Activated CD4-positive, alpha-beta T cell treated with anti-CD3 and anti-CD28 coated beads, Interleukin-2, amount 10 ng/mL, durations not matched to agents 7 days and 5 days (primary cell): Measurements from ENCODE around the gene STRBP. TPM values are rescaled to one million over a fixed set of nuclear protein-coding genes. Genes with fewer than 3 reads are reported as not detected.

Source experiments
- CTCF ChIA-PET: fragments of 350-600 bp; sonication (Branson Sonifier 250); formaldehyde crosslinking; loops from one replicate; lab custom pipeline; 2021; ENCODE audit warnings: antibody characterized with exemption; lab: Charles Lee
- POLR2A ChIA-PET: fragments of 350-600 bp; sonication (Branson Sonifier 250); formaldehyde crosslinking; loops from one replicate; lab custom pipeline; 2021; ENCODE audit warnings: antibody characterized with exemption; lab: Charles Lee
- DNase-seq: peaks from one replicate; pipeline ENCODE4 v3.0.0-alpha.2; 2020
- H3K27ac Mint-ChIP-seq: one replicate; pipeline ENCODE4 v1.8.0; 2021; ENCODE audit warnings: mild to moderate bottlenecking, moderate library complexity, mixed read lengths
- H3K27me3 Mint-ChIP-seq: one replicate; pipeline ENCODE4 v1.8.0; 2021; ENCODE audit warnings: mixed read lengths
- H3K36me3 Mint-ChIP-seq: one replicate; pipeline ENCODE4 v1.8.0; 2021; ENCODE audit warnings: low read depth, mixed read lengths
- H3K4me1 Mint-ChIP-seq: one replicate; pipeline ENCODE4 v1.8.0; 2021; ENCODE audit warnings: mixed read lengths
- H3K4me3 Mint-ChIP-seq: one replicate; pipeline ENCODE4 v1.8.0; 2021; ENCODE audit warnings: mild to moderate bottlenecking, moderate library complexity, mixed read lengths
- H3K9me3 Mint-ChIP-seq: one replicate; pipeline ENCODE4 v1.8.0; 2021; ENCODE audit warnings: mixed read lengths
- total RNA-seq, 2 experiments: library from RNA; stranded (reverse); gene quantifications; one replicate each; pipeline ENCODE4 v1.2.3, GENCODE V29; 2021

The STRBP gene
- total RNA-seq, 2 experiments from 2014 or later: 16.8 to 20.1 TPM

DNA sequence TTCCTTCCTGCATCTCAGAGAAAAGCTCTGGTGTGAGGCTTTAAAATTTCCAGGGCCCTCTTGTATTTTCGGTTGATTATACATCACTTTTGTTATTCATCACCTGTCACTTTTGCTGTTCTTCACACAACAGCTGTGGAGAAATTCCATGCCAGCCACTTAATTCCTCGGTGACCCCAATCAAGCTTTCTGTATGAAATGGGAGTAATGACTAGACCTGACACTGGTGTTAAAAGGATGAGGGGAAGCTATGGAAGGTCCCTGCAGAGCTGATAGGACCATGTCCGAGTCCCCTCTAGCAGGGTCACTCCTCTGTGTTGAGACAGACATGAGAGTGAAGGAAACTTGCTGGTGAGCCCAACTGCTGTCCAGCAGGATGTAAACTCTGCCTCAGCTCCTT lies 175.2 kb downstream of the STRBP start:
- Mint-ChIP-seq H3K27me3 (no peaks in the 10 kb centered on the region), H3K27ac (no peak overlapping the region), H3K4me3 (no peak overlapping the region), H3K4me1 (no peaks in the 10 kb centered on the region), H3K9me3 (no peaks in the 10 kb centered on the region), H3K36me3 (peaks cover 14% of the 10 kb centered on the region)
- no peak for DNase-seq
- CTCF ChIA-PET: interaction anchor here (1.2 to 2.0 kb wide), 4 partner anchors 9 to 13 kb away, joined by 3 to 8 read pairs (median 4); no protein-coding TSS in a partner anchor
- POLR2A ChIA-PET: interaction anchor here (0.6 kb wide), 1 partner anchor 86 kb away, joined by 4 read pairs; no protein-coding TSS in a partner anchor

DNA sequence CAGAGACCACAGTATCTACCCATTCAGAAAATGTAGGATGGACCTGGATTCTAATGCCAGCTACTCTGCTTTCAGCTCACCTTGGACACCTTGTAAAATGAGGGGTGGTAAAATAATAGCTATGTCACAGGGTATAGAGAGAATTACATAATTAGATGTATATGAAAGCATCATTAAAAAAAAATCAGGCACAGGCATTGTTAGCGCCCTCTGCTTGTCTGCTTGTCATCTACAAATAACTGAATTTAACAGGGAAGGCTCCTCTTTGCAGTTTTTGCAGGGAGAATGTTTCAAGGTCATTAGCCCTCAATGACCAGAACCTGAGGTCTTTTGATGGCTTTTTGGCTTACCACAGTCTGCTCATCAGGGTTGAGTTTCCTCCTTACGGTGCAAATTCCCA lies 176.9 kb downstream of the STRBP start:
- CTCF ChIA-PET: interaction anchor here (1.8 kb wide), 1 partner anchor 10 kb away, joined by 5 read pairs; no protein-coding TSS in a partner anchor
- peaks cover 13% of the 10 kb centered on the region for H3K36me3 Mint-ChIP-seq

DNA sequence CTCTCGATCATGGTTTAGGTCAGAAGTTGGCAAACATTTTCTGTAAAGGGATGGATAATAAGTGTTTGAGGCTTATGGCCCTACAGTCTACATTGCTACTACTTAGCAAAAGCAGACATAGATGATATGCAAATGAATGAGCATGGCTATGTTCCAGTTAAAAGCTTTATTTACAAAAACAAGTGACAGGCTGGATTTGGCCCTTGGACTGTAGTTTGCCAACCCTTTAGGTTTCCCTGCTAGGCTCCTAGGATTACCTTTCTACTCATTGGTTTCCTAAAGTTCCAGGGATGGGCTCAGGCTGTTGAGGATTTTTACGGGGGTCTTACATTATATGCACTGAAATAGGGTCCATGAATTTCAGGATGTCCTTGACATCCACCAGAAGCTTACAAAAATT lies 177.4 kb downstream of the STRBP start:
- no peaks in the 10 kb centered on the region for H3K9me3 Mint-ChIP-seq
- H3K36me3 Mint-ChIP-seq: peaks cover 13% of the 10 kb centered on the region
- CTCF ChIA-PET: interaction anchor here (1.8 kb wide), 1 partner anchor 11 kb away, joined by 5 read pairs; no protein-coding TSS in a partner anchor
- no peaks in the 10 kb centered on the region for H3K27me3 Mint-ChIP-seq
- no peak overlapping the region for H3K27ac Mint-ChIP-seq
- no peaks in the 10 kb centered on the region for H3K4me1 Mint-ChIP-seq
- H3K4me3 Mint-ChIP-seq: no peak overlapping the region
- no peak for DNase-seq
- POLR2A ChIA-PET: no interaction called here

More for the DNA sequence above, 176.9 kb downstream of the STRBP start:
- Mint-ChIP-seq H3K4me1 (no peaks in the 10 kb centered on the region), H3K4me3 (no peak overlapping the region), H3K27me3 (no peaks in the 10 kb centered on the region), H3K27ac (no peak overlapping the region), H3K9me3 (no peaks in the 10 kb centered on the region)
- no peak for DNase-seq
- POLR2A ChIA-PET: no interaction called here

DNA sequence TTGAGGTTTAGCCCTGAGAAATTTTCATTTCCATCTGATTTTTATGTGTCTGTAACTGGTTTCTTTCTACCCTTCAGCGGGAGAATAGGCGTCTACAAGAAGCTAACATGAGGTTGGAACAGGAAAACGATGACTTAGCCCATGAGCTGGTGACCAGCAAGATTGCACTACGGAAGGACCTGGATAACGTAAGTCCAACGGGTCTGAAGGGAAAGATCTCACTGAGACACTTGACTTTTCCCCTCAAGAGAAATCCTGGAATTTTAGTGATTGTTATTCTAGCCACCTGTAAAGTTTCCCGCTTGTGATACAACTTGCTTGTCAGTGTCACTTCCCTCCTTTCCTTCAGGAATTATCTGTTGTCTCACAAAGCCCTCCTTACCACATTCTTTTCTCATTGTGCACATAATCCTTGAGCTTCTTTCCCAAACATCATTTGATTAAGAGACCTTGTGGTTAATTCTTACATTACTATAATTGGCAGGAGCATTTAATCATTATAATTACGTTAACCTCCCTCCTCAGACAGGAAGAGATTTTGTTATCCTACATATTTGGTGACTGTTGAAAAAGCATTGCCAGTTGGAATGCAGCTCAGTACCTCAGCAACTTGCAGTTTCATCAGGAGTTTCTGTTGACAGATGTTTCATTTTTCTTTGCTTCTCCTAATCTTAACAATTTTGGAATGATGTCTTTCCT lies 178.0 kb downstream of the STRBP start:
- Mint-ChIP-seq H3K27me3 (no peaks in the 10 kb centered on the region), H3K4me1 (no peaks in the 10 kb centered on the region), H3K36me3 (peaks cover 13% of the 10 kb centered on the region), H3K27ac (no peak overlapping the region), H3K4me3 (no peak overlapping the region), H3K9me3 (no peaks in the 10 kb centered on the region)
- no peak for DNase-seq
- CTCF ChIA-PET: interaction anchor here (1.8 kb wide), 1 partner anchor 11 kb away, joined by 5 read pairs; no protein-coding TSS in a partner anchor
- POLR2A ChIA-PET: interaction anchor here (0.6 kb wide), 1 partner anchor 43 kb away, joined by 3 read pairs; no protein-coding TSS in a partner anchor

DNA sequence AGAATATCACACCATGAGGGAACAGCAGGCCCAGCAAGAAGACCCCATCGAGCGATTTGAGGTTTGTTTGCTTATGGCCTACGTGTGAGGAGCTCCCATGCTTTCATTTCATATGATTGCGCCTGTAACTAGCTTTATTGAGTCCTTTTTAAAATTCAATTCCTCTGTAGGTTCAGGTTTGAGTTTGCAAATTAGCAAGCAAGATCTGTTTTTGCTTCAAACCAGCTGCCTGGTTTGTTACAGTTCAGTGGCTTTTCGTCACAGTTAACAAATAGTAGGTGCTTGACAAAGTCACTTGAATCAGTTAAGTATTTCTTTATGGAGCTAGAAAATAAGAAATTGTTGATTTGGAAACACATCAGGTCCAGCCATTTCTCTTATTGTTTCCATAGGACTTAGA lies 178.6 kb downstream of the STRBP start:
- H3K4me3 Mint-ChIP-seq: no peak overlapping the region
- POLR2A ChIA-PET: interaction anchor here (0.6 kb wide), 1 partner anchor 42 kb away, joined by 3 read pairs; no protein-coding TSS in a partner anchor
- H3K36me3 Mint-ChIP-seq: peaks cover 11% of the 10 kb centered on the region
- H3K4me1 Mint-ChIP-seq: no peaks in the 10 kb centered on the region
- H3K27ac Mint-ChIP-seq: no peak overlapping the region
- no peak for DNase-seq
- CTCF ChIA-PET: interaction anchor here (1.8 kb wide), 1 partner anchor 12 kb away, joined by 5 read pairs; no protein-coding TSS in a partner anchor
- no peaks in the 10 kb centered on the region for H3K27me3 Mint-ChIP-seq
- H3K9me3 Mint-ChIP-seq: no peaks in the 10 kb centered on the region

DNA sequence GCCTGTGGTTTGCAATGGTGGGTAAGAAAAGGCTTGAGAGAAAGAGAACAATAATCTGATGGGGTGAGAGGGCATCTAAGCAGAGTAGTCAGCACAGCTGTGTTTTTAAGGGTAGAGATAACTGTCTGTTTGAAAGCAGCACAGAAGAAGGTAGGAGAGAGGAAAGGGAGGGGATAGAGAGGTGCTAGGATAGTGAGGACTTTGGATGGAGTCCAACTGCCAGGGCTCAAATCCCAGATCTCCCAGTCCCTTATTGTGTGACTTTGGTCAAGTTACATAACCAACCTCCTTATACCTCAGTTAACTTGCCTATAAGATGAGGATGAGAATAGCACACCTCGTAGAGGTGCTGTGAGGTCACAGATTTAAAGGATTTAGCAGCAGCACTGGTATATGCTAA lies 179.3 kb downstream of the STRBP start:
- Mint-ChIP-seq H3K4me3 (no peak overlapping the region), H3K9me3 (no peaks in the 10 kb centered on the region), H3K36me3 (peaks cover 11% of the 10 kb centered on the region), H3K27ac (no peak overlapping the region), H3K27me3 (no peaks in the 10 kb centered on the region), H3K4me1 (no peaks in the 10 kb centered on the region)
- CTCF ChIA-PET: no interaction called here
- POLR2A ChIA-PET: no interaction called here
- DNase-seq: no peak

DNA sequence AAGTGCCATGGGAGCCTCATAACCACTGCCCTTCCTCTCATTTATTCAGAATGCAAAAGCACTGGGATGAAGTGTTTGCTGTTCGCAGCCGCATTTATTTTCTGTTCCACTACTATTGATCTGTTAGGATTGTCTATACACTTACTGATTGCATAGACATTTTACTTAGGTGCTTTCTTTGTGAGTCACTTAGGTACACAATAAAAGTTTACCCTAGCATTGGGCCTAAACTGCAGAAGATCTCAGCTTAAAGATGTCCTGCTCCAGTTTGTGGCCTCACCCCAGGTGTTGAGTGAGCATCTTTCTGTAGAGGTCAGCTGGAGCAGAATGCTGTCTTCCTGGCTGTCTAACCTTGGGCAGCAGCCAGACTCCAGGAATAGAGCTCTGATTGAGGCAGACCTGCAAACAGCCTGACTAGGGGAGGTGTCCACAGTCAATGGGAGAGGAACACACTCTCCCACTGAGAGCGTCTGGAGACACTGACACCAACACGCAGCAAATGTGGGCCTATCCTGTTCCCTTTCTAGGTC lies 181.0 kb downstream of the STRBP start:
- POLR2A ChIA-PET: no interaction called here
- Mint-ChIP-seq H3K4me1 (no peaks in the 10 kb centered on the region), H3K27me3 (no peaks in the 10 kb centered on the region), H3K27ac (no peak overlapping the region), H3K4me3 (no peak overlapping the region), H3K9me3 (no peaks in the 10 kb centered on the region), H3K36me3 (peaks cover 7% of the 10 kb centered on the region)
- CTCF ChIA-PET: interaction anchor here (0.6 kb wide), 1 partner anchor 1106 kb away, joined by 3 read pairs; no protein-coding TSS in a partner anchor
- no peak for DNase-seq

DNA sequence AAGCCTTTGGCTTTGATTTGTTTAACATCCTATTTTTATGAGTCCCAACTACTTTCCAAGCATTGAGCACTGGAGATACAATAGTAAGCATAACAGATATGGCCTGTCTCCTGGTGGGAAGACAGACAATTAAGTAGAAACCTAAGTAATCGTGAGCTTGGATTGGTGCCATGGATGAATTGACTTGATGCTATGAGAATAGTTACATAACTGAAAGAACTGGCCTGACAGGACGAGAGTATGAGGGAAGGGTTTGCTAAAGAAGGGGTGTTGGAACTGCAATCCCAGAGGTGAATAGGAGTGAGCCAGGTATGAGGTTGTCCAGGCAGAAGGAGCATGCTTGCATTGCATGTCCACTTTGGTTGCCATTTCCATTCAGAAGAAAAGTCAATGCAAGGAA lies 182.5 kb downstream of the STRBP start:
- POLR2A ChIA-PET: no interaction called here
- Mint-ChIP-seq H3K27me3 (no peaks in the 10 kb centered on the region), H3K4me3 (no peak overlapping the region), H3K4me1 (peaks cover 1% of the 10 kb centered on the region), H3K36me3 (peaks cover 10% of the 10 kb centered on the region), H3K9me3 (no peaks in the 10 kb centered on the region), H3K27ac (no peak overlapping the region)
- no peak for DNase-seq
- CTCF ChIA-PET: no interaction called here

DNA sequence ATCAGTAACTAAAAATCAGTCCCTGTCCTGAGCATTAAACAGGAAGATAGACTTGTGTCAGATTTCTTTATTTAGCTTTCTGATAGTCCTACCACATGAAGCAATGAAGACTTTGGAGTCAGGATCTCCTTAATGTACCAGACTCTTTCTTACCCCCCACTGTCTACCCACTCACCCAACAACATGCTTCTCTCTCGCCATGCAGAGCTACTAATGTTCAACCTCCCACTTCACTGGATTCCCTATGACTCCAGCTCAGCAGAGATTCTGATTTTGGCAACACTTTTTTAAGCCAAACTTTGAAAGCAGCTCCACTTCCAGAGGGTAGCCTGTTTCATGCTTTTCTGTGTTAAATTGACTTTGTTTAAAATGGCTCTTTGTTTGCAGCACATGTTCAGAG lies 184.1 kb downstream of the STRBP start:
- H3K36me3 Mint-ChIP-seq: peaks cover 8% of the 10 kb centered on the region
- no peak for DNase-seq
- H3K9me3 Mint-ChIP-seq: no peaks in the 10 kb centered on the region
- POLR2A ChIA-PET: no interaction called here
- no peaks in the 10 kb centered on the region for H3K27me3 Mint-ChIP-seq
- peaks cover 4% of the 10 kb centered on the region for H3K4me1 Mint-ChIP-seq
- no peak overlapping the region for H3K4me3 Mint-ChIP-seq
- CTCF ChIA-PET: interaction anchor here (1.0 to 1.7 kb wide), 4 partner anchors 9 to 270 kb away, joined by 3 to 6 read pairs (median 3); no protein-coding TSS in a partner anchor
- H3K27ac Mint-ChIP-seq: no peak overlapping the region

DNA sequence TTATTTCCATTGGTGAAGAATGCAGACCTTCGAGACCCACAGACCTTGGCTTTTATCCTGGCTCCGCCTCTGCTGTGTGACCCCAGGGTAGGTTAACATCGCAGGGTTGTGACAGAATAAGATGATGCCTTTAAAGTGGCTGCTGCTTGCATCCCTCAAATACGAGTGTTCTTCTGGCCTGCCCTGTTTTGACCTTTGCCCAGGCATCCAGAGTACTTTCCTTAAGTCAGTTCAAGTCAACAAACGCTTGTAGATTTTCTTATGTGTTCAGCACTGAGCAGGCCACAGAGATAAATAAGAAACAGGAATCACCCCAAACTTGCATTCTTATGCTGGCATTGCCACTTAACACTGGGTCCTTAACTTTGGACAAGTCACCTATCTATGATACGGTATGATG lies 184.7 kb downstream of the STRBP start:
- H3K4me1 Mint-ChIP-seq: peaks cover 4% of the 10 kb centered on the region
- H3K27me3 Mint-ChIP-seq: no peaks in the 10 kb centered on the region
- CTCF ChIA-PET: interaction anchor here (1.1 kb wide), 1 partner anchor 10 kb away, joined by 3 read pairs; no protein-coding TSS in a partner anchor
- POLR2A ChIA-PET: no interaction called here
- no peak overlapping the region for H3K4me3 Mint-ChIP-seq
- no peak for DNase-seq
- H3K36me3 Mint-ChIP-seq: peaks cover 10% of the 10 kb centered on the region
- no peaks in the 10 kb centered on the region for H3K9me3 Mint-ChIP-seq
- H3K27ac Mint-ChIP-seq: no peak overlapping the region

DNA sequence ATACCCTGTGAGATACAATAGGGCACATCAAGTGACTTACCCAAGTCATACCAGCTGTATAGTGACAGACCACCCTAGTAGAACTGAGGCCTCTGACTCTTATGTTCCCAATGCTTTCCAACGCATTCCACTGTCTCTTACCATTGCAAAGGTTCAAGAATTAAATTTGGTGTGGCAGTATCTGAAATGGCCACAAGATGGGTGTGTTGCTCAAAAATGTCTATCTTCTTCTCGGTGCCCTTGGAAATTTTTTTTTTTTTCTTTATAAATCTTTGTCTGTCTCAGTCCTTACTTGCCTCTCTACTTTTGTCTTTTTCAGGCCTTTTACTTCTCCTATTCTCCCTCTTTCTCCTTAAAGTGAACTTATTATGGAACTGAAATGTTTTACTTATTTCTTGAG lies 186.6 kb downstream of the STRBP start:
- Mint-ChIP-seq H3K27ac (no peak overlapping the region), H3K36me3 (peaks cover 13% of the 10 kb centered on the region), H3K4me1 (peaks cover 4% of the 10 kb centered on the region), H3K4me3 (no peak overlapping the region), H3K27me3 (no peaks in the 10 kb centered on the region), H3K9me3 (no peaks in the 10 kb centered on the region)
- ChIA-PET CTCF (interaction anchor here (1.0 to 1.7 kb wide), 2 partner anchors 11 to 25 kb away, joined by 3 read pairs; no protein-coding TSS in a partner anchor), POLR2A (interaction anchor here (0.6 kb wide), 1 partner anchor 153 kb away, joined by 3 read pairs; no protein-coding TSS in a partner anchor)
- DNase-seq: peak; percentile 34

DNA sequence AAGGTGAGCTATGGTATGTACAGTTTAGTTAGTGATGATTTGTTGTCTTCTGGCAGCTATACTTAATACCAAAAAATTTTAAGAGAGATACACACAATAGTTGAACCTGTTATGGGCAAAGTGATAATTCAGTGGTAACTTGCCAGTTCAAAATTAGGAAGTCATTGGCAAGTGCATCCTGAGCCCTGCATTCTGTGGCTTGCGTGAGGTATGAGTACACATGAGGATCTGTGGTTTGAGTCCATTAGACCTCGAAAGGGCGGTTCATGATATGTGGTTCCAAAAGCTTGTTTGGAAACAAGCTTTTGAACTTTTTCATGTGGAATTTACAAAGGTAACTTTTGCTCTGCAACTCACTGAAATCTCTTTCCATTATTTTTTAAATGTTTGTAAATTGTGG lies 187.9 kb downstream of the STRBP start:
- H3K9me3 Mint-ChIP-seq: no peaks in the 10 kb centered on the region
- H3K4me3 Mint-ChIP-seq: no peak overlapping the region
- CTCF ChIA-PET: interaction anchor here (1.4 to 2.3 kb wide), 2 partner anchors 14 to 269 kb away, joined by 5 to 8 read pairs; no protein-coding TSS in a partner anchor
- POLR2A ChIA-PET: no interaction called here
- no peak overlapping the region for H3K27ac Mint-ChIP-seq
- no peak for DNase-seq
- peaks cover 4% of the 10 kb centered on the region for H3K4me1 Mint-ChIP-seq
- peaks cover 13% of the 10 kb centered on the region for H3K36me3 Mint-ChIP-seq
- no peaks in the 10 kb centered on the region for H3K27me3 Mint-ChIP-seq

DNA sequence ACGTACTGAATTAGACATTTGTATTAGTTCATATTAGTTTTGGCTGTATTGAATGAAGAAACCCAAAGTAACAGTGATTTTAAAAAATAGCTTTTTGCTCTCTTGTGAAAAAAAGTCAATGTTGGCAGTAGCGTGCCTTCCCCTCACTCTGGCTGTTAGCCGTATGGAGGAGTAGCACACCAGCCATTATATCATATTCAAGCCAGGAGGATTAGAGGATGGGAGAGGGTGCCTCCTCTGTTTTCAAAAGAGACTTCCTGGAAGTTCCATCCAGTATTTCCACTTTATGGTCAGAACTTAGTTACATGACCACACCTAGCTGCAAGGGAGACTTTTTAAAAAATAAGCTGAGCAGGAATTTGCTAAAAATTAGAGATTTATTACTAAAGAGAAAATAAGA lies 193.8 kb downstream of the STRBP start:
- no peak for DNase-seq
- ChIA-PET POLR2A (no interaction called here), CTCF (no interaction called here)
- H3K36me3 Mint-ChIP-seq: peaks cover 21% of the 10 kb centered on the region
- no peaks in the 10 kb centered on the region for H3K27me3 Mint-ChIP-seq
- no peak overlapping the region for H3K4me3 Mint-ChIP-seq
- H3K9me3 Mint-ChIP-seq: no peaks in the 10 kb centered on the region
- no peak overlapping the region for H3K27ac Mint-ChIP-seq
- no peaks in the 10 kb centered on the region for H3K4me1 Mint-ChIP-seq
